Measurements from ENCODE around the gene NAT9. TPM values are rescaled to one million over a fixed set of nuclear protein-coding genes. Genes with fewer than 3 reads are reported as not detected.

Gene NAT9
- total RNA-seq, 1 donor from 2014 or later, result 48.6 TPM

DNA sequence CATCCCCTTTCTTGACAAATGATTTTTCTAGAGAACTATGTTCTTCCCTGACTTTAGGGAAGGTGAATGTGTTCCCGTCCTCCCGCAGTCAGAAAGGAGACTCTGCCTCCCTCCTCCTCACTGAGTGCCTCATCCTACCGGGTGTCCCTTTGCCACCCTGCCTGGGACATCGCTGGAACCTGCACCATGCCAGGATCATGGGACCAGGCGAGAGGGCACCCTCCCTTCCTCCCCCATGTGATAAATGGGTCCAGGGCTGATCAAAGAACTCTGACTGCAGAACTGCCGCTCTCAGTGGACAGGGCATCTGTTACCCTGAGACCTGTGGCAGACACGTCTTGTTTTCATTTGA lies 7.4 kb downstream of the NAT9 start:
- Histone ChIP-seq H3K9me3 (no peaks in the 10 kb centered on the region), H3K27ac (no peak overlapping the region), H3K36me3 (peaks cover 66% of the 10 kb centered on the region), H3K4me3 (no peak overlapping the region), H3K4me1 (peaks cover 10% of the 10 kb centered on the region), H3K27me3 (ENCODE audit: low read depth) (no peaks in the 10 kb centered on the region)
- intact Hi-C loops (cut with DNase I), result no loop called here
- DNase-seq, result no peak
- ATAC-seq, result no peak
- TF ChIP-seq CTCF (IDR thresholded peaks at IDR 0.05), result no peak

DNA sequence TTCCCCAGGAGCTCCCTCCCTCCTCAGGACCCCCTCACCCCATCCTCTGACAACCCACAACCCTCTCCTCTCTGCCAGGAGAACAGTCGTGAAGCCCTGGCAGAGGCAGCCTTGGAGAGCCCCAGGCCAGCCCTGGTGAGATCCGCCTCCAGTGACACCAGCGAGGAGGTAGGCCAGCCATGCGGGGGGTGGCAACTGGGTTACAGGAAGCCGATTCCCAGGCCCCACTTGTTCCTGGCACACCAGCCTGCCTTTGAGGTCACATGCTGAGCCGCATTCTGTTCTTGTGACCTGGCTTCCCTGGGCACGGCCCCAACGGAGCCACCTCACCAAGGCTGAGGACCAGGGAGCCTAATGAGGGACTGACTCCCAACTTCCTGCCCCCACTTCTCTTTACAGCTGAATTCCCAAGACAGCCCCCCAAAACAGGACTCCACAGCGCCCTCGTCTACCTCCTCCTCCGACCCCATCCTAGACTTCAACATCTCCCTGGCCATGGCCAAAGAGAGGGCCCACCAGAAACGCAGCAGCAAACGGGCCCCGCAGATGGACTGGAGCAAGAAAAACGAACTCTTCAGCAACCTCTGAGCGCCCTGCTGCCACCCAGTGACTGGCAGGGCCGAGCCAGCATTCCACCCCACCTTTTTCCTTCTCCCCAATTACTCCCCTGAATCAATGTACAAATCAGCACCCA lies 7.9 kb downstream of the NAT9 start:
- TF ChIP-seq CTCF (IDR thresholded peaks at IDR 0.05), result no peak
- DNase-seq, result no peak
- no peaks in the 10 kb centered on the region for H3K27me3 ChIP-seq (ENCODE audit: low read depth)
- peaks cover 60% of the 10 kb centered on the region for H3K36me3 ChIP-seq
- no peak overlapping the region for H3K27ac ChIP-seq
- peaks cover 10% of the 10 kb centered on the region for H3K4me1 ChIP-seq
- no peaks in the 10 kb centered on the region for H3K9me3 ChIP-seq
- no peak overlapping the region for H3K4me3 ChIP-seq
- intact Hi-C loops (cut with DNase I), result no loop called here
- ATAC-seq, result peak; percentile 29 to 41

DNA sequence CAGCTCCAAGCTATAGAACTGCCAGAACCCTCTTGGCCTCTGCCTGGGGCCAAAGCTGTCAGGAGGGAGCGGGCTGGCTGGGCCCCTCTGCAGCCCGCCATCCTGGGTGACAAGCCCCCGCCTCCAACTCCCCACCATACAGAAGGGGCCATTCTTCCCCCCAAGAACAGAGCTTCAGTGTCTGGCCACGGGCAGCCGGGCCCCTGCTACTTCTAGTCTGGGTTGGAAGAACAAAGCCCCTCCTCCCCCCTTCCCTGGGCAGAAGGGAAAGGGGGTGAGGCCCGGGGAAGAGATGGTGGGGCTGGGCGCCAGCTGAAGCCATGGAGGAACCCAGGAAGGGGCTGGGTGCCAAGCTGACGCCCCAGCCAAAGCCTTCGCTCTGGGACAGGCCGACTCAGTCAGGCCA lies 9.0 kb downstream of the NAT9 start:
- intact Hi-C loops (cut with DNase I), result no loop called here
- Histone ChIP-seq H3K27ac (peak overlapping the region; percentile 18), H3K4me1 (peaks cover 10% of the 10 kb centered on the region), H3K27me3 (ENCODE audit: low read depth) (no peaks in the 10 kb centered on the region), H3K36me3 (peaks cover 49% of the 10 kb centered on the region), H3K4me3 (no peak overlapping the region), H3K9me3 (no peaks in the 10 kb centered on the region)
- TF ChIP-seq CTCF (IDR thresholded peaks at IDR 0.05), result no peak
- ATAC-seq (no peak), DNase-seq (no peak)

DNA sequence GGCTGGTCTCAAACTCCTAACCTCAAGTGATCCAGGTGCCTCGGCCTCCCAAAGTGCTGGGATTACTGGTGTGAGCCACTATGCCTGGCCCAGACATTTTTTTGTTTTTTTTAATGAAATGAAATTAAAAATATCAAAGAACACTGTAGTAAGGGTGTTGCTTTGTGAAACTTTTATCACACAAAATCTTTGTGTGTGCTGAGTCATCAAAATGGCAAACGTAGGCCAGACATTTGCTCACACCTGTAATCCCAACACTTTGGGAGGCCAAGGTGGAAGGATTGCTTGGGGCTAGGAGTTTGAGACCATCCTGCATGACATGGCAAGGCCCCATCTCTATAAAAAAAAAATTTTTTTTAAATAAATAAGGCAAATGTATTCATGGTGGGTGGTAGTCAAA lies 9.7 kb downstream of the NAT9 start:
- Histone ChIP-seq H3K36me3 (peaks cover 42% of the 10 kb centered on the region), H3K9me3 (no peaks in the 10 kb centered on the region), H3K4me3 (no peak overlapping the region), H3K4me1 (peaks cover 12% of the 10 kb centered on the region), H3K27me3 (ENCODE audit: low read depth) (no peaks in the 10 kb centered on the region), H3K27ac (no peak overlapping the region)
- intact Hi-C loops (cut with DNase I), result no loop called here
- DNase-seq (no peak), ATAC-seq (no peak)
- TF ChIP-seq CTCF (IDR thresholded peaks at IDR 0.05), result no peak

DNA sequence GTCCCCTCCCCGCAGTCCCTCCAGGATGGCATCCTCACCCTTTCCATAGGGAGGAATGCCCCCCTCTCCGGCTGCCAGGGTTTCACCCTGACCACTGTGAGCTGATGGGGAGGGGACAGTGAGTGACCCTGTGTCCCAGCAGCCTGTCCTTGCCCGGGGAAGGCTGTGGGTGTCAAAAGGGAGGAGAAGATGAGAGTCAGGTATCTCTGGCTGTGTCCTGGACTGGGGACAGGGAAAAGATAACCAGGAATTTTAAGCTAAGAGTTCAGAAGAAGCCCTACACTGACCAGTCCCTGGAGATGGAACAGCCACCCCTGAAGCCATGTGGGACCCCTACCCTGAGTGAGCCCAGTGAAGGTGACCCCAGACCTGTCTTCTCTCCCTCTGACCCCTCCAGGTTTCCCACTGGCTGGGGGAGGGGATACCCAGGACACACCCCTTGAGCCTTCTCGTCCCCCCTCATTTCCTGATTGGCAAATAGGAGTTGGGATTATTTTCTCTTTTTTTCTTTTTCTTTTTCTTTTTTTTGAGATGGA lies 11.3 kb downstream of the NAT9 start:
- Histone ChIP-seq H3K4me3 (no peak overlapping the region), H3K4me1 (peaks cover 28% of the 10 kb centered on the region), H3K27me3 (ENCODE audit: low read depth) (no peaks in the 10 kb centered on the region), H3K27ac (no peak overlapping the region), H3K9me3 (no peaks in the 10 kb centered on the region), H3K36me3 (peaks cover 26% of the 10 kb centered on the region)
- DNase-seq, result no peak
- TF ChIP-seq CTCF (IDR thresholded peaks at IDR 0.05), result no peak
- intact Hi-C loops (cut with DNase I), result no loop called here
- no peak for ATAC-seq
